Stimulated activated CD8-positive, alpha-beta memory T cell treated with anti-CD3 and anti-CD28 coated beads, Interleukin-15, amount 100 ng/mL, for 48 hours (primary cell): Measurements from ENCODE around the gene RAP1GDS1.
"Not testable (repeated sequence)": the region's sequence is repeated elsewhere in the genome, so short reads cannot be mapped to it uniquely, and the experiment has no call there.

Experiments
- DNase-seq, 2 donors: peaks; one replicate each; pipeline ENCODE4 v3.0.0-alpha.2; 2020; ENCODE audit warnings: low read depth in 2 of 2

The RAP1GDS1 gene

DNA sequence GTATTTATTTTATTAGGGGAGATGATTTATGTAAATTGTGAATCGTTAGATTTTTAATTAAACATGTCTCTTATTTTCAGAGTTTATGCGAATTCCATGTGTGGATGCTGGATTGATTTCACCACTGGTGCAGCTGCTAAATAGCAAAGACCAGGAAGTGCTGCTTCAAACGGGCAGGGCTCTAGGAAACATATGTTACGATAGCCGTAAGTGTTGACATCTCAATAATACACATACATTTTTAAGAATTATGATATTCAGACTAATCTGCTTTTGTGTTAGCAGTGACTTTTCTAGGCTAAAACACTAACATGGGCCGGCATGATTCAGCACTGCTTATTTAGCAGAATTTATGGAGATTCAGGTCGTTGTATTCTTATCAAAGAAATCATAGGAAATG lies 91.2 kb downstream of the RAP1GDS1 start:
- no peak for DNase-seq

DNA sequence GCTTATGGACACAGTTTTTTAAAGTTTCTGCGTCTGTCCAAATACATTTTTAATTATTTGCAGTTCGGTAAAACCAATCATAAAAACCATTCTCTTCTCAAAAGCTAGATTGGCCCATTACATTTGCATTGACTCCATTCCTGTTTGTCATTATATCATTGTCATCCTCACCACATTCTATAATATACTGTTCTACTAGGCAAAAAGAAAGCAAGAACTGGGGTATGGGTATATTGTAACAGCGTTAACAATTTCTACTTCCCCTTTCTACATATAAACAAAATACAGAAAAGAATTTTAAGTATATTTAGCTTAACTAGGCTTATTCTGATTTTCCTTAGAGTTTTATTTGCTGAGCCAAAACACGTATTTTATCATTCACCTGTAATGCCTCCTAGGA lies 91.8 kb downstream of the RAP1GDS1 start:
- no peak for DNase-seq

DNA sequence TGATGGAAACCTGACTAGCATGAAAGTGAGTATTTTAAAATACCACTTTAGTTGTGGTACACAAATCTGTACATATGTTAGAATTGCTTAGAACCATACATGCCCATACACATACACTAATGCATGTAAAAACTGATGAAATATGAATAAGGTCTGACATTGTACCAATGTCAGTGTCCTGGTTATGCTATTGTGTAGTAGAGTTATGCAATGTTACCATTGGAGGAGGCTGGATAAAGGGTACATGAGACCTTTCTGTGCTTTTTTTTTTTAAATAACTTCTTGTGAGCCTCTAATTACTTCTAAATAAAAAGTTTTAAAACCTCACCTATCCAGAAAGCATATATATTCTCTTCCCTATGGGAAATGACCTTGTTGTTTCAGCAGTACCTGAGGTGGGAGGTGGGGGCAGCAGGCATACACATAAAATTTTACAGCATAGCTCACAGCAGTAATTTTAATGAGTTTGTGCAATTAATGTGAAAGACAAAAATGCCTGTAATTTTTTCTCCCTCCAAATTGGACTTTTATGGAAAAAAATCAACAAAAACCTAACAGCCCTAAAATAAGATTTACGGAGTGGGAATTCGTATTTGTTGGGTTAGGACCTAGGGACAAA lies 97.6 kb downstream of the RAP1GDS1 start:
- DNase-seq, result no peak

DNA sequence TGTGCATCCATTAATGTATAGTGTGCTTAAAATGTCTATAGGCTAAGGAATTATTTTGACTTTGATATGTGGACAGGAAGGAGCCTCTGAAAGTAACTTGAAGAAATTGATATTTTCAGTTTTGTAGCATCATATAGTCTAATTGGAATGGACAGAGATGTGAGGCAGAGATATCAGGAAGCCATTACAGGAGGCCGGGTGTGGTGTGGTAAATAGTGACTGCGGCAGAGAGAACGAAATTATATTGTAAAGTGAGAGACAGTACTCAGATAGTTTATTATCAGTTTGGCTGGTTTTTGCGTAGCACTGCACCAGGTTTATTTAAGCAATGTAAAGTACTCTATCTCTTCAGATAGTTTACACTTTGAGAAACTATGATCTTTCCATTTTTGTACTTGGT lies 98.5 kb downstream of the RAP1GDS1 start:
- DNase-seq, result no peak

DNA sequence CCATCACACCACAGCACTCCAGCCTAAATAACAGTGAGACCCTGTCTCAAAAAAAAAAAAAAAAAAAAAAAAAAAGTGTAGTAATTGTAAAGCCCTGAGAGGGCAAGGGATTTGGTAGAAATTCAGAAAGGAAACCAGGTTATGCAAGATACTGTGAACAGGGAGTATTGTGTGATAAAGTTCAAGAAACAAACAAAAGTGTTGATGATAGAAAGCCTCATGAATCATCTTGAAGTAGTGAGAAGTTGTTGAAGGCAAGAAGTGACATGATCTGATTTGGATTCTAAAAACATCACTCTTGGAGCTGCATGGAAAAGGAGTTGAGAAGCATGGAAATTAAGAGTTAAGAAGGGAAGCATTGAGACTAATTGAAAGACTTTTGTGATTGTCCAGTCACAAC lies 102.2 kb downstream of the RAP1GDS1 start:
- DNase-seq, result no peak

DNA sequence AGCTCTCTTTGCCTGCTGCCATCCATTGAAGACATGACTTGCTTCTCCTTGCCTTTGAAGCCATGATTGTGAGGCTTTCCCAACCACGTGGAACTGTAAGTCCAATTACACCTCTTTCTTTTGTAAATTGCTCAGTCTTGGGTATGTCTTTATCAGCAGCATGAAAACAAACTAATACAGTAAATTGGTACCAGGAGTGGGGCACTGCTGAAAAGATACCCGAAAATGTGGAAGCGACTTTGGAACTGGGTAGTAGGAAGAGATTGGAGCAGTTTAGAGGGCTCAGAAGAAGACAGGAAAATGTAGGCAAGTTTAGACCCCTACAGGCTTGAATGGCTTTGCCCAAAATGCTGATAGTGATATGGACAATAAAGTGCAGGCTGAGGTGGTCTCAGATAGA lies 105.1 kb downstream of the RAP1GDS1 start:
- DNase-seq, result not testable (repeated sequence)

DNA sequence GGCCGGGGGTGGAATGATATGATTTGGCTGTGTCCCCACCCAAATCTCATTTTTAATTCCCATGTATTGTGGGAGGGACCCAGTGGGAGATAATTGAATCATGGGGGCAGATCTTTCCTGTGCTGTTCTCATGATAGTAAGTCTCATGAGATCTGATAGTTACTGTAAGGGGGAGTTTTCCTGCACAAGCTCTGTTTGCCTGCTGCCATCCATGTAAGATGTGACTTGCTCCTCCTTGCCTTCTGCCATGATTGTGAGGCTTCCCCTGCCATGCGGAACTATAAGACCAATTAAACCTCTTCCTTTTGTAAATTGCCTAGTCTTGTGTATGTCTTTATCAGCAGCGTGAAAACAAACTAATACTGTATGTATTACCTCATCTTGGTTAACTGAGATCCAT lies 106.8 kb downstream of the RAP1GDS1 start:
- not testable (repeated sequence) for DNase-seq

DNA sequence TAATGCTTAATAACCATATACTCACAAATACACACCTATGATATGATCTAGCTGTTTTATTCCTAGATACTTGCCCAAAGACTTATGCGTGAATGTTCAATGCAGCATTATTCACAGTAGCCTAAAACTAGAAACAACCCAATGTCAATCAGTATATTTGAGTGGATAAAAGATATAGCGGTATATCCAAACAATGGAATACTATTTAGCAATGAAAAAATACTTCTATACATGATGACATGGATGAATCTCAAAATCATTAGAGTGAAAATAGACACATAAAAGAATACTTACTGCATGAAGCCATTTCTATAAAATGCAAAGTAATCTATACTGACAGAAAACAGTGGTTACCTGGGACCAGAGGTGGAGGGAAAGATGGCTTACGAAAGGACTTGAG lies 108.1 kb downstream of the RAP1GDS1 start:
- no peak for DNase-seq

DNA sequence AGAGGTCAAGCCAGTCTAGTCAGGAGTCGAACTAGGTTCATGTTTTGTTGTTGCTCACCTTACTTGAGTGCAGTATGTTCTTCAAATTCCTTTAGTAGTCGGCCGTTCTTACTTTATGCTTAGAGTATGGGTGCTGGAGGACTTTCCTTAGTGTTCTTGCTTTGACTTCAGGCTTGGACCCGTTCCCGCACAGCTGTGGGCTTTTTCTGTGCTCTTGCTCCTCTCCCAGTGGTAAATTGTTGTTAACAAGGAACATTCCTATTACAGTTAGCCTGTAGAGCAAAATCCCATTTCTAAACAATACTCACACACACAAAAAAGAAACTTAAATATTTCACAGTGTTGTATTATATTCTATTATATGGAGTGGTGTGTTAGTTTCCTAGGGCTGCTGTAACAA lies 113.5 kb downstream of the RAP1GDS1 start:
- no peak for DNase-seq

DNA sequence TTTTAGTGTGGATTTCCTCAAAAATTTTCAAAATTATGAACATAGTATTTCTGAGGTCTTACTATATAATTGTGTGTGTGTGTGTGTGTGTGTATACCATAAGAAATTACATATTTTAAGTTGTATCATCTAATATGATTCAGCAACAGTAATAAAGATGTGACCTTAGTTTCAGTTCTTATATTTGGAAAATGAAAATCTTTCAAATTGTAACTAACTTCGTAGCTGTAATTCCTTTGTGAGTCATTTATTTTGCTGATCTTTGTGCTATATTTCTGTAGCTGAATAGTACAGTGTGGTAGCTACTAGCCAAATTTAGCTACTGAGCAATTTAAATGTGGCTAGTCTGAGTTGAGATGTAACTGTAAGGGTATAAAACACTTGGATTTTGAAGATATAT lies 116.4 kb downstream of the RAP1GDS1 start:
- no peak for DNase-seq

DNA sequence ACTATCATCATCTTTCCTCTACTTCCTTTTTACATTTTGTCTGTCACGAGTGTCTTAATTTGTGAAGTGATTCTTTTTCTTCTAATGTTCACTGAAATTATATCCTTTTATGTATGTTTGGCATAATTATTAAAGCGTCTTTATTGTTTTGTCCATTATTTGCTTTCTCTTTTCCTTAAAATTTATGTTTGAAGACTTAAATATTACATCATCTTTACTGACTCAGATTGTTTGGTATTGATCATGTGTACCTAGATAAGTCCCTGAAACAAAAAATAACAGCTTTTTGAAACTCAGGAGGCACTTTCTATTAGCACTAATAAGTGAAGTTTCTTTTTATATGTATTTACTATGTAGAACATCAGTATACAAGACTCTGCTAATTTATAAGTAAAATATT lies 120.1 kb downstream of the RAP1GDS1 start:
- no peak for DNase-seq

DNA sequence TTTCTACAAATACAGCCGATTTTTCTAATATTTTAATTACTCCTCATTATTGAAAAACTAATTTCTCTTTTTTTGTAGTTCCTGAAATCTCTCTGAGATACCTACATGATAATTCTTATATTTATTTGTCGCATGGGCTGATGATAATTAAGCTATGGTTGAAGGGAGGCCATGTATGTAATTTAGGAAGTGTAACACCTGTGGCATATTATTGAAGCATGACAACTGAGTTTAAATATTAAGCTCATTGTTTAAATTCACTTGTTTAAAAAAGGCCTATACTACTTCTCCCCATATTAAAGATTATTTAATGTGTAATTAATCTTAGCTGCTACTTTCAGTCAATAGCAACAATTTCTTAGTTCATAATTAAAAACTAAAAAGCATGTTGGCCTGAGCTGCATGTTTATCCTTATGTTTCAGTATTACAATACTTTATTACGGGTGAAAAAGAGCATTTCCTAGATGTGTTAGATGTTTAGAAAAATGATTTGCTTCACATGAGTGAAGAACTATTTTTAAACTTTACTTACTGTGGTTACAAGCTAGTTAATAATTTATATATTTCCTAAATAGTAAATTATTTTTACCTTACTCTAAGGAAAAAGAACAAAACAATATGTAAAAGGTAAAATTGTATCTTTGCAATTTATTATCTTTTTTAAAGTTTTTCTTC lies 122.4 kb downstream of the RAP1GDS1 start:
- no peak for DNase-seq

DNA sequence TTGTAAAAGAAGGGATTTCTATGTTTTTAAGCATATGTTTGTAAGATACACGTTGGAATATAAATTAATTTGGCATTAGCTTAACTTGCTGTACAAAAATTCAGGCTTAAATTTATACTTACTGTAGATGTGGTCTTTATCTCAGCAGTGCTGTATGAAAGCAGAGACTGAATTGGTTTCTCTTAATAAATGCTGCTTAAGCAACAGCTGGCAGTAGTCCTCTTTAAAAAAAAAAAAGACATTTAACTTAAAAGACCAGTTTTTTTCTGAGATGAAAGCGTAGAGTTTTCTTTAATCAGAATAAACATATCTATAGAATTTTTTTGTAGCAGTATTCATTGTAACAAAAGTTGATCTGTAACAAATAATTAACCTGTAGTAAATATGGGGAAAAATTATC lies 124.6 kb downstream of the RAP1GDS1 start:
- DNase-seq, result no peak

DNA sequence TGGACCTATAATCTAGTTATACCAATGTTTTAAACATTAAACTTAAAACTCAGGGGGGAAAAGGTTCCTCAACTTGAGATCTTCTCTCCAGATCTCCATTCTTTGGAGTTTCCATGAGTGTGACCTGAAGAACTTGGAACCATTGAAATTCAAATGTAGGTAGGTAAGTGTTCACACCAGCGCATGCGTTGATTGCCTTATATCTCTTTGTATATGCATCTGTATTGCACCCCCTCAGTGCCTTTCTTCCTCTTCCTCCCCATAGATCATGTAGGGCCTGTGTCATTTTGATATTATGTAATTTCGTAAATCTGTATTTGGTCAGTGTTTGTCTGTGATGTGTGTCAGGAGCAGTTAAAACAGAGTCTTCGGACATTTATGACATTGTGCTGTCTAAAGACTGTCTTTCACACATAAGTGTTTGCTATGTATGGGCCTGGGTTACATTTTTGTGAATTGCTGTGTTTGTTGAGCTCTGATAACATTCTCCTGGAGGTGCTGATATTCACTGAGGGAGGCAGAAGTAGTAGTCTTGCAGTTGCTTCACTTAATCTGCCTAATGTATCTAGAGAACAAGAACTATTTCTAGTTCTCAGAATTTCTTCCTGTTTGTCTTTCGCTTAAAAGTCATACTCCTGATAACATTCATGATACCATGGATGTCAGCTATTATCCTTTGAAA lies 126.3 kb downstream of the RAP1GDS1 start:
- DNase-seq, result no peak

DNA sequence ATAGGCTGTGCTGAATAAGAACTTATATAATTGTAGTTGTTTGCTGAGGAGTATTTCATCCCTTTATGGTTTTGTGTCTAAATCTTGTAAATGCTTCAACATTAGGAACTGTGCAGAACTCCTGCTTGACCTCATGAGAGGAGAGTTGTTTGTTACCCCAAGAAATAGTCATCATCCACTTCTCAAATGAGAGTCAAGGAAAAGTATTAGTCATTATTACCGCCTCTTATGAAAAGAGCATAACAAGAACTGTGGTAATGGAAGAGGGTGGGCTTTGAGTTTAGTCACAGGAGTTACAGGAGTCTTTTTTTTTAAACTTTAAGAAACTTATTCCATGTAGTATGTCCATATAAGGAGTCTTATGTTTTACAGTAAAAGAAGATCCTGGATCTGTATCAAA lies 132.9 kb downstream of the RAP1GDS1 start:
- DNase-seq, result no peak

DNA sequence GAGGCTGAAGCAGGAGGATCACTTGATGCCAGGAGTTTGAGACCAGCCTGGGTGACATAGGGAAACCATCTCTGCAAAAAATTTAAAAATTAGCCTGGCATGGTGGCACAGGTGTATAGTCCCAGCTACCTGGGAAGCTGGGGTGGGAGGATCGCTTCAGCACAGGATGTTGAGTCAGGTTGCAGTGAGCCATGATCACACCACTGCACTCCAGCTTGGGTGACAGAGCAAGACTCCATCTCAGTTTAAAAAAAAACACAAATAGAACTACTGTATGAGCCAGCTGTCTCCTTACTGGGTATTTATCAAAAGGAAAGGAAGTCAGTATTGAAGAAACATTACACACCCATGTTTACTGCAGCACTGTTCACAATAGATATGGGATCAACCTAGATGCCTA lies 138.7 kb downstream of the RAP1GDS1 start:
- DNase-seq, result no peak

DNA sequence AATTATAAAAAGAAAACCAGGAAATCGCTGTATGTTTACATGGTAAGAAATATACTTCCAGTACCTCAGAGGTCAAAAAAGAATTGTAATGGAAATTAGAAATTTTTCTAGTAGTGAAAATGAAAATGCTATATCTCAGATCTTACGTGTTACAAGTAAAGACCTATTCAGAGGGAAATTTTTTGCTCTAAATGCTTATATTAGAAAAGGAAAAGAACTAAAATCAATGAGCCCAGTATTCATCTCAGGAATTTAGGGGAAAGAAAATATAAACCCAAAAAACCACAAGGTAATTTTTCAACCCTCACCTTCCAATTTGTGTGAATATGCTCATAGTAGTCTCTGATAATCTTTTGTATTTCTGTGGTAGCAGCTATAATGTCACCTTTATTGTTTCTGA lies 145.6 kb downstream of the RAP1GDS1 start:
- no peak for DNase-seq

DNA sequence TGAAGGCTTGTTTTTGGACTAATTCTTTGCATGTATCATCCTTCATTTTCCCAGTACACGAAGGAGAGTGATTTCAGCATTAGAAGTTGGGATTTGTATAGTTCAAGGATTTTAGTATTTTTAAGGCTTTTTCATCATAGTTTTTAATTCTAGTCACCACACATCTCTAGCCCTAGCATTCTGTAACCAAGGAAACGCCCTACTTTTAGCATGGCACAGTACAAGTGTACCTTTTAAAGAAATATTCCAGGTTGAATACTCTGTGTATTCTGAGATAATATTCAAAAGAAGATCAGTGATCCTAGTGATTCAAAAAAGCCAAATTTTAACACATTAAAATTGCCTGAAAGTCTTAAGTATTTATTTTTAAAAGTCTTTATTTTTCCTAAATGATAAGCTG lies 150.5 kb downstream of the RAP1GDS1 start:
- no peak for DNase-seq

DNA sequence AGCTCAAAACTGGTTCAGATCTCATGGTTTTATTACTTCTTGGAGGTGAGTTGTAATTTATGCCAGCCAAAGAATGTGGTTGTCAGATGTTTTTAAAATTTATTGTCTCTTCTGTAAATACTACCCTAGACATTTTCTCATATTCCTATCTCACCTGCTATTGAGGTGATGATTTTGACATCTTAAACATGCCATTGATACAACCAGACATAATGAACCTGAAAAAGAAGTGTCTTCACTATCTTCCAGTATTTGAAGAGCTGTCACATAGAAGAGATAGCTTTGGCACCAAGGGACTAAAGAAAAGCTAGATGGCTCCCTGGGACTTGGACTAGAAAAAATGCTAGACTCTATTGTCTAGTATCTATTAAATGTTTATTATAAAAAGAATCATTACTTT lies 155.7 kb downstream of the RAP1GDS1 start:
- DNase-seq, result no peak

DNA sequence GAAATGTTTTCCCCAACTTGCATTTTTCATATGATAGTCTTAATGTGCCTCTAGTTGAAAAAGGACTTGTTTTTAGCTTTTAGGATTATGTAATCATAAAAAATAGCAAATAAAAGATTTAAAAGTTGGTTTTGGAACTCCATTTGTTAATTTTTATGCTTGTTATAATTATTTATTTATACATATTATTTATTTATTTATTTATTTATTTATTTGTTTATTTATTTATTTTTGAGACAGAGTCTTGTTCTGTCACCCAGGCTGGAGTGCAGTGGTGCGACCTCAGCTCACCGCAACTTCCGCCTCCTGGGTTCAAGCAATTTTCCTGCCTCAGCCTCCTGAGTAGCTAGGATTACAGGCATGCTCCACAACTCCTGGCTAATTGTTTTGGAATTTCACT lies 159.0 kb downstream of the RAP1GDS1 start:
- not testable (repeated sequence) for DNase-seq

DNA sequence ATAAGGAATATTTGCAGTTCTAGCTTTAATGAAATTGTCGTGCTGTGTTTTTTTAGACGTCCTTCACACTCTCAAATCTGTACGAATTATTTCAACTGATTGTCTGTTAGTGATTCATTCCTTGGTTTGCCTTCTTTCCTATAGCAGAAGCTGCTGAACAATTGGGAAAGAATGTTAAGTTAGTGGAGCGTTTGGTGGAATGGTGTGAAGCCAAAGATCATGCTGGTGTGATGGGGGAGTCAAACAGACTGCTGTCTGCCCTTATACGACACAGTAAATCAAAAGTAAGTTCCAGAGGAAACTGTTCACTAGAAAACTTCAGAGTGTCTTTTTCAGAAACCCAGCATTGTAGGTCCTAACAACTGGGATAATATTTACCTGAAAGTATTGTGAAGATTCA lies 159.9 kb downstream of the RAP1GDS1 start:
- DNase-seq, result no peak

DNA sequence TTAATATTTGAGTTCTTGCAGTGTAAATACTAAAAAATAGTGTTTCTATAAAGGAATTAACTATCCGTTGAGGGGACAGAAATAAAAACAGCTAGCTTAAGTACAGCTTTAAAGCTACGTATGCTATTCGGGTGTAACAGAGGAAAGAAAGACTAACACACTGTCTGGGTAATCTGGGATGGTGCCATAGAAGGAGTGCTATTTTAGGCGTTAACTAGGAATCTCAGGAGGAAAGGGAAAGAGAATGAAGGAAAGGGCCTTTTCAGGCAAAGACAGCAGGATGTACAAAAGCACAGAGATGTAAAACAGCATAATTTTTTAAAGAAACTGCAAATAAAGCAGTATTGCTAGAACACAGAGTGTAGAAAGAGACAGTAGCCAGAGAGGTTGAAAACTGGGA lies 161.8 kb downstream of the RAP1GDS1 start:
- DNase-seq, result no peak

DNA sequence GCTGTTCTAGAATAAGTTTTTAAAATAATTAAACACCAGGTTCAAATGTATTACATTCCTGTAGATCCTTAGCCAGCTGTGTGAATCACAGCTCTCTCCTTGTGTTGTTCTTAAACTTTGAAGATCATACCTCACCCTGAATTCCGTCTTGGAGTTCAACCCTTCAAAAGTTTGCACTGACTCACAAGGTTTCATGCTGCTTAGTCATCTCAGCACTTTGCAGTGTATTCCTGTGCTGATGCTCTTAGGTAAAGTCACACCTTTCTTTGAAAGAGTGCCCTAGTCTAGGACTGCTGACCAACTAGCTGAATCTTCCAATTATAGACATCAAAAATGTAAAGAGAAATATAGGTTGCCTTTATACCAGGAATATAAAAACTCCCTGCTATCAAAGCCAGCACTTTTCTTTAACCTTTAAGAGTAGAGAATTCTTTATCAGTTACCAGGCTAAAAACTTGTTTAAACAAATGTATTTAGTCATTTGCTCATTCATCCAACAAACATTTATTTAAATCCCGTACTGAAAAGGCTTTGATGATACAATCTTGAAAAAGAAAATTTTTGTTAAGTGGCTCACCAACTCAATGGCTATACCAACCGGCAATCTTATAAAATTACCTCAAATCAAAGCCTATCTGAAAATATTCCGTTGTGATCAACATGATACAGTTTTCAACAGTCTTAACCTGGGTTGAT lies 169.7 kb downstream of the RAP1GDS1 start:
- no peak for DNase-seq
